ENCODE data around the gene ITIH4.

- no peak for TF ChIP-seq CTCF (IDR thresholded peaks at IDR 0.05)
- no peak for TF ChIP-seq POLR2A (IDR thresholded peaks at IDR 0.05)
Measured at GRCh38 chr3:52779837-52780585, 50.5 kb downstream of the ITIH4 start.

Data from thyroid gland (tissue), 4 donors.